ENCODE results near the gene RNF168. TPM values are rescaled to one million over a fixed set of nuclear protein-coding genes. Genes with fewer than 3 reads are reported as not detected.
A peak's percentile ranks its signal among the peaks of the same experiment; 100 is the strongest.

RNF168 gene
- total and polyA plus RNA-seq, 4 donors = 7.2 to 25.7 (median 13.0) TPM

DNA sequence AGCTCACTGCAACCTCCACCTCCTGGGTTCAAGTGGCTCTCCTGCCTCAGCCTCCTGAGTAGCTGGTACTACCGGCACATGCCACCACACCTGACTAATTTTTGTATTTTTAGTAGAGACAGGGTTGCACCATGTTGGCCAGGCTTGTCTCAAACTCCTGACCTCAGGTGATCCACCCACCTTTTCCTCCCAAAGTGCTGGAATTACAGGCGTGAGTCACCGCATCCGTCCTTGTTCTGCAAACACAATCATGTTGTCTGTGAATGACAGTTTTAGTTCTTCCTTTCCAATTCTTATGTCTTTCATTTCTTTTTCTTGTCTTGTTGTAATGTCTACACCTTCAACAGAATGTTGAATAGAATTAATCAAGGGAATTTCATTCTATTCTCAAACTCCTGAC lies 27.9 kb upstream of the RNF168 start:
- H3K27ac ChIP-seq (ENCODE audit: low read depth in 1 of 2, low read length in 1 of 2) = no peak overlapping the region
- peaks cover 0 to 5% (median 0%) of the 10 kb centered on the region in 4 donors for H3K9me3 ChIP-seq (ENCODE audit: control insufficient read depth in 4 of 4, insufficient read depth in 3 of 4, low read length in 3 of 4)
- peaks cover 0 to 5% (median 0%) of the 10 kb centered on the region in 5 donors for H3K4me1 ChIP-seq (ENCODE audit: control insufficient read depth in 5 of 5, insufficient read depth in 5 of 5, low read length in 5 of 5)
- no peaks in the 10 kb centered on the region for H3K36me3 ChIP-seq (ENCODE audit: control insufficient read depth in 4 of 4, insufficient read depth in 4 of 4, low read length in 4 of 4)
- no peak overlapping the region for H3K9ac ChIP-seq (ENCODE audit: insufficient read depth in 1 of 2, low read length in 2 of 2)
- 89 to 95% methylated on average over 4 of the region's 4 CpGs for WGBS, 2 donors
- TF ChIP-seq, protein P1, sequence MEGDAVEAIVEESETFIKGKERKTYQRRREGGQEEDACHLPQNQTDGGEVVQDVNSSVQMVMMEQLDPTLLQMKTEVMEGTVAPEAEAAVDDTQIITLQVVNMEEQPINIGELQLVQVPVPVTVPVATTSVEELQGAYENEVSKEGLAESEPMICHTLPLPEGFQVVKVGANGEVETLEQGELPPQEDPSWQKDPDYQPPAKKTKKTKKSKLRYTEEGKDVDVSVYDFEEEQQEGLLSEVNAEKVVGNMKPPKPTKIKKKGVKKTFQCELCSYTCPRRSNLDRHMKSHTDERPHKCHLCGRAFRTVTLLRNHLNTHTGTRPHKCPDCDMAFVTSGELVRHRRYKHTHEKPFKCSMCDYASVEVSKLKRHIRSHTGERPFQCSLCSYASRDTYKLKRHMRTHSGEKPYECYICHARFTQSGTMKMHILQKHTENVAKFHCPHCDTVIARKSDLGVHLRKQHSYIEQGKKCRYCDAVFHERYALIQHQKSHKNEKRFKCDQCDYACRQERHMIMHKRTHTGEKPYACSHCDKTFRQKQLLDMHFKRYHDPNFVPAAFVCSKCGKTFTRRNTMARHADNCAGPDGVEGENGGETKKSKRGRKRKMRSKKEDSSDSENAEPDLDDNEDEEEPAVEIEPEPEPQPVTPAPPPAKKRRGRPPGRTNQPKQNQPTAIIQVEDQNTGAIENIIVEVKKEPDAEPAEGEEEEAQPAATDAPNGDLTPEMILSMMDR (IDR thresholded peaks at IDR 0.05; ENCODE audit: control extremely low read depth, extremely low read depth) = no peak
- peaks cover 0 to 2% (median 0%) of the 10 kb centered on the region in 3 donors for H3K27me3 ChIP-seq (ENCODE audit: control insufficient read depth in 3 of 3, insufficient read depth in 3 of 3, low read length in 2 of 3)
- no peak for DNase-seq
- ATAC-seq (ENCODE audit: insufficient read depth, low FRiP score) = no peak
- no peak overlapping the region for H3K4me3 ChIP-seq

DNA sequence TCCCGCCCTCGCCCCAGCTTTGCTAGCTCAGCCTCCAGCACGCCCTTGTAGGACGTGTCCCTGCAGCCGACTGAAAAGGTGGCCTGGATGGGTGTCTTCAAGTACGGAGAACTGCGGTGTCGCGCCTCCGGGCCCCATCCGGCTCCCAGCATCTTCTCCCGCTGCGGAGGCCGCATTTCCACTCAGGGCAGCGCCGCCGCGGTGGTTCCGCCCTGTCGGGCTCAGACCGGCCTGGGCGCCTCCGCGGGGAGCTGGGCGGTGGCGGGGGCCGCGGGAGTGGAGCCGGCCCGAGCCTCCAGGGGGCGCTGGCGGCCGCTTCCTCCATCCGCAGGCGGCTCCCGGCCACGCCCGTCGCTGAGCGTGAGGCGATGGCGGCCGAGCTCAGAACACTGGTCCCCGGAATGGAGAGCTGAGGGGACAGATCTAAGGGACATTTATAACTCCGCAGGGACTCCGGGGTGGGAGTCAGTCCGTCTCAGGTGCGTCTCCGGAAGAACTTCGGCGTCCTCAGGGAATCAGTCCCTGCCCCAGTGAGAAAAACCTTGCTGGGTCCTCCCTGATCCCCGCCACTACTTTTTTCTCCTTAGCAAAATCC lies 25.2 kb upstream of the RNF168 start:
- Histone ChIP-seq H3K9ac (ENCODE audit: insufficient read depth in 1 of 2, low read length in 2 of 2) (no peak overlapping the region), H3K4me3 (no peak overlapping the region), H3K27ac (ENCODE audit: low read depth in 1 of 2, low read length in 1 of 2) (peak overlapping the region in 1 of 2 donors; percentile 55), H3K4me1 (ENCODE audit: control insufficient read depth in 5 of 5, insufficient read depth in 5 of 5, low read length in 5 of 5) (peaks cover 0 to 5% (median 0%) of the 10 kb centered on the region in 5 donors), H3K27me3 (ENCODE audit: control insufficient read depth in 3 of 3, insufficient read depth in 3 of 3, low read length in 2 of 3) (peaks cover 0 to 2% (median 0%) of the 10 kb centered on the region in 3 donors), H3K9me3 (ENCODE audit: control insufficient read depth in 4 of 4, insufficient read depth in 3 of 4, low read length in 3 of 4) (peaks cover 0 to 5% (median 0%) of the 10 kb centered on the region in 4 donors), H3K36me3 (ENCODE audit: control insufficient read depth in 4 of 4, insufficient read depth in 4 of 4, low read length in 4 of 4) (no peaks in the 10 kb centered on the region)
- DNase-seq = peak; percentile 54 to 79 (median 65)
- 3 to 5% methylated on average over 48 to 52 of the region's 52 CpGs for WGBS, 2 donors
- peak; percentile 98 for ATAC-seq (ENCODE audit: insufficient read depth, low FRiP score)
- TF ChIP-seq, protein P1 (IDR thresholded peaks at IDR 0.05; ENCODE audit: control extremely low read depth, extremely low read depth) = peak; percentile 28

DNA sequence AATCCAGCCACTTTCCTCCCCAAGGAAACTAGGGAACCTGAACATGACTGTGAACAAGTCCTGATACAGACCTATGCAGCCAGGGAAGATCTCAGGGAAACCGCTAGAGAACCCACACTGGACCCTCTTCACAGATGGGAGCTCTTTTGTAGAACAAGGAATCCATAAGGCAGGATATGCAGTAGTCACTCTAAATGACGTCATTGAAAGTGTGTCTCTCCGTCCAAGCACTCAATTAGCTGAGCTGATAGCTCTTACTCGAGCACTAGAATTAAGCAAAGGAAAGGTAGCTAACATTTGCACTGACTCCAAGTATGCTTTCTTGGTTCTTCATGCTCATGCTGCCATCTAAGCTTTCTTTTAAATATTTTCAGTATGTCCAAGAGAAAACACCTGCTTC lies 21.6 kb upstream of the RNF168 start:
- DNase-seq (no peak), ATAC-seq (ENCODE audit: insufficient read depth, low FRiP score) (no peak)
- peaks cover 0 to 13% (median 5%) of the 10 kb centered on the region in 4 donors for H3K9me3 ChIP-seq (ENCODE audit: control insufficient read depth in 4 of 4, insufficient read depth in 3 of 4, low read length in 3 of 4)
- no peak overlapping the region for H3K4me3 ChIP-seq
- no peaks in the 10 kb centered on the region for H3K27me3 ChIP-seq (ENCODE audit: control insufficient read depth in 3 of 3, insufficient read depth in 3 of 3, low read length in 2 of 3)
- 80 to 83% methylated on average over 4 of the region's 4 CpGs for WGBS, 2 donors
- no peak overlapping the region for H3K9ac ChIP-seq (ENCODE audit: insufficient read depth in 1 of 2, low read length in 2 of 2)
- no peak overlapping the region for H3K27ac ChIP-seq (ENCODE audit: low read depth in 1 of 2, low read length in 1 of 2)
- peaks cover 0 to 5% (median 0%) of the 10 kb centered on the region in 5 donors for H3K4me1 ChIP-seq (ENCODE audit: control insufficient read depth in 5 of 5, insufficient read depth in 5 of 5, low read length in 5 of 5)
- no peaks in the 10 kb centered on the region for H3K36me3 ChIP-seq (ENCODE audit: control insufficient read depth in 4 of 4, insufficient read depth in 4 of 4, low read length in 4 of 4)
- TF ChIP-seq, protein P1 (IDR thresholded peaks at IDR 0.05; ENCODE audit: control extremely low read depth, extremely low read depth) = no peak

Measured in lung (tissue), 12 donors.